ENCODE measurements around the gene SMYD2.

The SMYD2 gene

DNA sequence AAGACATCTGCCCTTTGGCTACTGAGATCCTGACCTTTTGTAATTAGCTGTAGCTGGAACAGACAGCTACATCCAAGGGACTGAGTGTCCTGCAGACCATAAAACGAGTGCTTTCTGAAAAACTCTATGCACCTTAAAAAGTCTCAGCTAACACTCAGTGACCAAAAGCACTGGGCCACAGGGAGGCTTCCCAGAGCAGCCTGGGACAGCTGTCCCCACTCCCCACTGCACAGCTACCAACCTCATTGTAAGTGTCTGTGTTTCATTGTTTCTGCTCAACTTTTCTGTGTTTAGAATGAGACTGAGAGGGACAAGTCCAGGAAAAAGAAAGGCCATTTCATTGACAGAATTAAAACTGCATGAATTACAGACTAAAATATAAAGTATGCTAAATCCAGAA is 80.7 kb downstream of the SMYD2 start:
- DNase-seq (ENCODE audit: low spot score), result no peak

DNA sequence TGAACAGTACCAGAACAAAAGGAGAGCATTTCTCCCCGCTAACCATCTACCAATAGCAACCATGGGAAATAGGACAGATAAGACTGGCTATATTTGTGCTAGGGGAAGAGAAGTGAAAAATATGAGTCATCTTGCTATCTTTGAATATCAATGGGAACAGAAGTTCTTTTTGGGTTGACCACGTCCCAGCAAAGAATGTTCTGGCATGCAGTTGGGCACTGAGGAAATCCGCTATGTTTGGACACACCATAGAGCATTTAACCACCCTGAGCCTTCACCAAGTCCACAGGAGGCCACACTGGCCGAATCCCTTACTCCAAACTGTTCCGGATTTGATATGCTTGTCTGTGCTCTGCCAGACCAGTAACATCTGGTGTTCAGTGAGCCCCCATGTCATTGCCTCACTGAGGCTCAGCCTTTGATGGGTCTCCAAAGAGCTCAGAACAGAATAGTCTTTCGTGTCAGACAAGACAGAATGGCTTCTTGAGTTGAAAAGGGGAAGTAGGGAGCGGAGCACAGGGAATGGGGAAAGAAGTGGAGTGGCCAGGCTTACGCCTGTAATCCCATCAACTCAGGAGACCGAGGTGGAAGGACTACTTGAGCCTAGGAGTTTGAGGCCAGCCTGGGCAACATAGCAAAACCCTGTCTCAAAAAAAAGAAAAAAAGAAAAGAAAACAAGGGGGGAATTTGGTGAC is 81.4 kb downstream of the SMYD2 start:
- DNase-seq (ENCODE audit: low spot score), result no peak

DNA sequence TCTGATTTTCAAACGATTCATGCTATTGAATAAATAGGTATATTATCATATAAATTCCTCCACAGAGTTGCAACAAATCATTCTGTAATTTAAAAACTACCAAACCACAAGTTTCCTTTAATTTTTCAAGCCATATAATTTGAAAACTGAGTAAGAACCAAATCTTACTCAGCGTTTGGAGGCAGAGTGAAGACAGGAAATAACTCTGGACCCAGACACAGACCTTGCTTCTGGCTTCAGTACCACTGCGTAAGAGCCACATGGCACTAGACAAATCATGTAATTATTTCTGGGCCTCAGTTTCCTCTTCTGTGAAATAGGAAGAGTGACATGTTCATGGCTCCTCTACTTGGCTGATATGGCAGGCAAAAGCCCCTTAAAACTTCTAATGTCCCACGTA is 82.4 kb downstream of the SMYD2 start:
- DNase-seq (ENCODE audit: low spot score), result no peak

DNA sequence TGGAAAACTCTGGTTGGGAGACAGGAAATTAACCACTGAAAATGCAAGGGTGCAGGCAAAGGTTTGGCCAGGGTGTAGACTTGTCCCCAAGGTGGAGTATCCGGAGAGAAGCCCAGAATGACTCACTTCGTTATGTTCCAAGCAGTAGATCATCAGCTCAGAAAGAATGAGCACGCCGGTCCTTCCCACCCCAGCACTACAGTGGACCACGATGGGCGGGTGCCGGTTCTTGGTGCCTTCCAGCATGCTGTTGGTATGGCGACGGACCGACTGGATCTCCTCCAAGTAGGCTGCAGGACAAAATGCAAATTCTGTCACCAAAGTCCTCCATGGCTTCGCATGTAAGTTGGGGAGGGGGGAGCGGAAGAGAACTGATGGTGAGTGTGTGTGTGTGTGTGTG is 83.4 kb downstream of the SMYD2 start:
- no peak for DNase-seq (ENCODE audit: low spot score)

DNA sequence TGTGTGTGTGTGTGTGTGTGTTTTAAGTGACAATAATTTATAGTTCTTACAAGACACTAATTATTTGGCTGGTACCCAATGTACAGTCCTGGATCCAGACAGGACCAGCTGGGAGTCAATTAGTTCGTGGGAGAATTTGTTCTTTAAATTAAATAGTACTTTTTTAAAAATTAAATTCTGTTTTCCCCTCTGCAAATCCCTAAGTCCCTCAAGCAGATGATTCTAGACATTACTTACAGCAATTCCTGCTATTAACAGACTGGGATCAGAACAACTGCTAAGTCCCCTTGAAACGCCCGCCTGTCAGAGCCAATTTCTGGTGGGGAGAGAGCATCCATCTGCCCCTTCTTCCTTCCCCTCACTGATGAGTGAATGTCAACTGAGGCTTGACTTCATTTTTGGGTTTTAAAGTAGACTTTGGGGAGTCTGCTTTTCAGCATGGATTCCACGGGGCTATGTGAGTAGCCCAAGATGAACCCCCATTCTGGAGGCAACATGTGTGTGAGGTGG is 83.9 kb downstream of the SMYD2 start:
- DNase-seq (ENCODE audit: low spot score), result no peak

DNA sequence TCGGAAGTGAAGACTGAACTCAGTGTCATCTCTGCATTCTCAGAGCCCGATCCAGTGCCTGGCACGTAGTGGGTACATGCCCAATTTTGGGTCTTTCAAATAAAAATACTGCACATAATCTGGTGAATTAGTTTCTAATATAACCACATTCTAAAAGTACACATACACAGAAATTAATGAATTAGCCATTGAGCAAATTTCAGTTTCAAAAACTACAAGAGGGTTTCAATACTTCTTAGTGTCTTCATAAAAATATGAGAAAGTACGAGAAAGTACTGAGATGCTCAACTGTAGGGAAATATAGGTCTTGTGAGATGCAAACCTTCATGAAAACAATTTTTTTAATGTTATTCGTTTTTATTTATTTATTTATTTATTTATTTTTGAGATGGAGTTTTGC is 86.9 kb downstream of the SMYD2 start:
- no peak for DNase-seq (ENCODE audit: low spot score)

DNA sequence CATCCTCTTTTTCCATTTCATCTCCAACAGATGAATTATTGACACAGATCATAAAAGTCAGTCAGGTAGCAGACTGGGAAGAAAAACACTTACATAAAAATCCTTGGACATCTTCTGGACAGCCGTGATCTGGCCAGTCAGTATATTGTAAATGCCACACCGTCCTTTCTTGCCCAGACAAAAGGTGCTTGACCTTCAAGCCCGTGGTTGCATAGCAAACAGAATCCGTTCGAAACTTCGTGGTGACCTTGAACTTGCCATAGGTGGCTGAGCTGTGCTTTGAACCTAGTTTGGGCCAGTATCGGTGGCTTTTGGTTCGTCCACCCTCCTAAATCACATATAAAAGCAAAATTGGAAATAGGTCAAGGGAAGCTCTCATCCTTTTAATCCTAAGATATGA is 88.4 kb downstream of the SMYD2 start:
- DNase-seq (ENCODE audit: low spot score), result no peak

DNA sequence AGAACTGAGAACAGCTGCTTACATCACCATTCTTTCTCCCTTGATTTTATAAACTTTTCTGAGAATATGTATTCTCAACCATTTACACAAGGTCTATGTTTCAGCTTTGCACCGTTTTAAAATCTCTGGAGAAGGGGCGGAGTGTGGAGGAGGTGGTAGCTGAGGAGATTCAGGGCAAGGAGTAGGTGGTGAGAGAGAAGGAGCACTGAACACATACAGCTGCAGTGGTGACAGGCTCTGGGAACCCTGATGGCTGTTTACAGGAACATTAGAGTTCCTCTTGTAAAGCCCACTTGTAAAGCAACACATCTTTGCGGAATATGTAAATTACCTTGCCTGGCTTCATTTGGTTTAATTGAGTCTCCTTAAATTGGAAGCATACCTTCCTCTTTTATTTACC is 89.7 kb downstream of the SMYD2 start:
- DNase-seq (ENCODE audit: low spot score), result no peak

DNA sequence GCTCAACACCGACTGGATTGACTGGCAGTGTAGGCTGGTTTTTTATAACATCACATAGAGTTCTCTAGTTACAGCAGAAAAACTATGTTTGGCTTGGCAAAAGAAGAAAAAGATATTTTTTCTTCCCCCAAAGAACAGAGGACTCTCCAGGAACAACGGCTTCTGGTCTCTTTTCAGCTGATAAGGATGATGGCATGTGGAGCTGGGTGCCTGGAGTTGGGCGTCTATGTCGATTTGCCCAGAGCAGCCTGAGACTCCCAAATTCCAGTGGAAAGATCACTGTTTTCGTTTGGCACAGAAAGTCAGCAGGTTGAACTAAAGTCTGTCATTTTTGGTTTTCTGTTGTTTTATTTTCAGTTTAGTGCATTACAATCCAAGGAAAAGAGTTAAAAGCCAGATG is 91.1 kb downstream of the SMYD2 start:
- no peak for DNase-seq (ENCODE audit: low spot score)

DNA sequence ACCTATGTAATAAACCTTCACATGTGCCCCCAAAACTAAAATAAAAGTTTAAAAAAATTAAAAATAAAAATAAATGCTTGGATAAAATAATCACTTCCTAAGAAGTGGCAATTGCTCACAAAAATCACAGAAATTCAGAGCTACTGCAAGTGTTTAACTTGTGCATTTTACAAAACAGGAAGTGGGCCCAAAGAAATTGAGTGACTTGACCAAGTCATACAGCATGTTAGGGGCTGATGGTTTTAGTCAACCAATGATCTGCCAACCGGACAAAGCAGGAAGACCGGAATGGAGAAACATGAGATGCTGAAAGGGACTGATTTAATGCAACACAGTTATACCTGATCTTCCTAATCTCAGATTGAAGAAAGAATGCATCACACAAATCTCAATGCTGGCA is 96.5 kb downstream of the SMYD2 start:
- no peak for DNase-seq (ENCODE audit: low spot score)

DNA sequence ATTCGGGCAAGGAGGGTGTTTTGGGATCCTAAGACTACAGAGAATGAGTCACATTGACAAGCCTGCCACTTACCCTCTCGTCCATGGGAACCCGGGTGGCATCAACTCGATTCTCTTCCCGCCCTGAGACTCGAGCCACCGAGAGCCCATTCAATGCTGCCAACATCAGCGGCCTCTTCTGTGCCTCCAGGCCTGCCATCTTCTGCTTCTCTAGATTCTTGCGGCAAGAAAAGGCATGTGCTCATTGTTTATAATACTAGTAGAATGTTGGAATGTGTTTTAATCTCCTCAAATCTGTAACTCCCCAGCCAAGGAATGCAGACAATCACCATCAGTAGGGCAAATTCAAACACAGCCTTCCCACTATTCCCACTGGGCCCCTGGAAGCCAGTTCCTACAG is 96.9 kb downstream of the SMYD2 start:
- DNase-seq (ENCODE audit: low spot score), result no peak

DNA sequence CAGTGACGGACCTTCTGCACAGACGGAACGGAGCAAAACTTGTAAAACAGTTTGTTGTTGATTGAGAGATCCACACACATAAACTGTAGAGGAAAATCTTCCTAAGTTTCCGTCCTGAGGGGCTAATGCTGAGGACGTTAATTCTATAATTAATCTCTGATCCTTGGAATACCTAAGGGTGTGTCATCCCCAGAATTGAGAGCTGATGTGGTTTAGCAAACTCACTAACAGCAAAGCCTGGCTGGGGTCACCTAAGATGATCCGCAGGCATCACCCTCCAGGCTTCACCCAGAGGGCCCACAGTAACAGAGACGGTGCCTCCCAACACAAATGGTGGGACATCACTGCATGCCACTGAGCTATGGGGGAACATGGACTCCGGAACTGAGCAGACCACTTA is 97.5 kb downstream of the SMYD2 start:
- DNase-seq (ENCODE audit: low spot score), result no peak

DNA sequence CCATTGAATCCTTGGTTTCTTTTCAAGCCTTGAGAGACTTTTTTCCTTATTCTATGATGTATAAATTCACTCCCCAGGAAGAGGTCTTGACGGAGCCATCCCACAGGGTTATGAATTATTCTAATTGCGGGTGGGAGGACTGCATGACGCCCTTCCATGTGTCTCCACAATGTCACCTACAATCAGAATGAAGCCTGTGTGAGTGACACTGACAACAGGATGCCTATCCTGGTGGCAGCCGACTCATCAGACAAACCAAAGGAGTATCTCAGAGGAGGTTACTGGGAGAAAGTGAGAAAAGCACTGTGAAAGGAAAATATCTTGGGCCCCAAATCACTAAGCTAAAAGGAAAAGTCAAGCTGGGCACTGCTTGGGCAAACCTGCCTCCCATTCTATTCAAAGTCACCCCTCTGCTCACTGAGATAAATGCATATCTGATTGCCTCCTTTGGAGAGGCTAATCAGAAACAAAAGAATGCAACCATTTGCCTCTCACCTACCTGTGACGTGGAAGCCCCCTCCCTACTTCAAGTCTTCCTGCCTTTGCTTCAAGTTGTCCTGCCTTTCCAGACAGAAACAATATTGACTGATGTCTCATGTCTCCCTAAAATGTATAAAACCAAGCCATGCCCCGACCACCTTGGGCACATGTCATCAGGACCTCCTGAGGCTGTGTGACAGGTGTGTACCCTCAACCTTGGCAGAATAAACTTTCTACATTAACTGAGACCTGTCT is 98.4 kb downstream of the SMYD2 start:
- no peak for DNase-seq (ENCODE audit: low spot score)

DNA sequence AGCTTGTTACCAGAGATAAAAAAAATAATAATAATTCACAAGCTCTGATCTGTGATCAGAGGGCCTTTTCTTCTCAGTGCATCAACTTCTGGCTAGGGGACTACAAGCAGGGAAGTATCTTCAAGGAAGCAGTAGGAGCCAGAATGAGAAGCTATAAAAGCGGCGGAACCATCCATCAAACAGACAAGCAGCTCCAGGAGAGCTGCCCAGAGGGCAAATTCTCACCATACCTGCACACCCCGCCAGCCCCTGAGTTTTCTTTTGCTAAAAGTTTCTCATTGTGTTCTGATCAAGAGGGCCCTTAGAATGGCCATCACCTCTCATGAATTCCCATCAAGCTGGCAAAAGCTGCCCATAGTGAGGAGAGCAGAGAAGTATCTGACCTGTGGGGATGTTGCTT is 99.4 kb downstream of the SMYD2 start:
- no peak for DNase-seq (ENCODE audit: low spot score)

DNA sequence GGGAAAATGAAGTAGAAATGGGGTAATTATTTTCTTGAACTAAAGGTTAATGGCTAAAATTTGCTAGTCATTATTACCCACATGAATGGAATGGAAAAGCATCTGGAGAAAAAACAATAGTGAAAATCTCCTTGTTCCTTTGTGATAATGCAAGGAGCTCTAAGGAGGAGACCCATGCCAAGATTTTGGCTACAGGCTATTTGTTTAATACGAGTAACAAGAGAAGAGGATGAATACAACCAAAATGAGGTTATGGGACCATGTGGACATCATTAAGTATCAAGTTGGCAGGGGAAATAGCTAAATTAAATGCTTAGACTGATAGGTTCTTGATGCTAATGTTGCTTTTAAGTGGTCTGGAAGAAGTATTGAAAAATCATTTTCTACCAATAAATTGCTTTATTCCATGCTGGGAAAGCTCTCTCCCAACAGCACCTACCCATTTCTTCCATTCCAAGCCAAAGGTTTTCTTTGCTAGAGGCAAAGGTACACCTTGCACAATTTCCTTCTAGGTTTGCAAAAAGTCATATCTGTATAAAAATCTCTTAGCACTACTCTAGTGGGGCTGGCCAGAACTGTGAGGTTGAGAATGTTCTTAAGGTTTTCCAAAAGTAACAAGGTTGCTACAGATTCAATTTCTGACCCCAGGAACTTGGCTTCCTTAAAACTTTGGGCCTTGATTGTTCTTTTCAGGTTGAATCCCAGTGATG is 100.2 kb downstream of the SMYD2 start:
- no peak for DNase-seq (ENCODE audit: low spot score)

DNA sequence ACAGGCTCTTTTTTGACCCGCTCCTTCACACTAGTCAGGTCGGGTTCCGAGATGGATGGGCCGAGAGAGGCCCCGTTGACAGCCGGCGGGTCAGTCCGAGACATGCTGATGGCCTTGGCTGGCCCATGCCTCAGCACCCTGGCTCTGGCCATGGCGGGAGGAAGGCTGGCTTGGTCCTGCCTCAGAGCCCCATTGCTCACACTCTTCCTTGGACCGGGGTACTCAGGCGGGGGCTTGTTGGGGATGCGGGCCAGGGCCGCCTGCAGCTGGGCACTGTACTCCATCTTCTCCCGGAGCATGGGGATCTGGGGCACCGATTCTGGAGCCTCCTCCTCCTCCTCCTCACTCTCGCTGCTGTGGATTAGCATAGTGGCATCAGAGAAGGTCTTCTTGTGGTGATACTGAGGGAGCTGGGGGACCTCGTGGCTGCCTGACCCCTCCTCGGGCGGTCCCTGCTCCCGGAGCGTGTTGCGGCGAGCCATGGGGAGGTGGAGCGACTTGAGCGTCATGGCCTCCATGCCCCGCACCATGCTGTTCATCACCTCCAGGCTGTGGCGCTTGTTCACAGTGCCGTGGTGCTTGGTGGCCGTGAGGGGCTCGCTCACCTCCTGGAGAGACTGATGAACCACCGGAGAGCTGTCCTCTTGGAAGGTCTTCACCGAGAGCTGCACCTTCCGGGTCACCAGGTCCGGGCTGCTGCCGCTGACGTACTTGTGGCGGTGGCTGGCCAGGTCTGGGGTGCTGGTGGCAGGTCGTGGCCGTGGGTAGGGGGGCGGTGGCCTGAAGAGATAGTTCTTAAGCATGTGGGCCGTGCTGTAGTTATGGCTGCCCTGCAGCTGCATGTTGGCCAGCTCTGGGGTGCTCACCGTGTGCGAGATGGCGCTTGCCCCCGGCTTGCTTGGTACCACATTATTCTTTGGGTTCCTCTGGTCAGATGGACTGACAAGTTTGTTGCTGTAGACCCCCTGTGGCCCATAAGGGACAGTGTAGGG is 102.7 kb downstream of the SMYD2 start:
- DNase-seq (ENCODE audit: low spot score), result no peak

DNA sequence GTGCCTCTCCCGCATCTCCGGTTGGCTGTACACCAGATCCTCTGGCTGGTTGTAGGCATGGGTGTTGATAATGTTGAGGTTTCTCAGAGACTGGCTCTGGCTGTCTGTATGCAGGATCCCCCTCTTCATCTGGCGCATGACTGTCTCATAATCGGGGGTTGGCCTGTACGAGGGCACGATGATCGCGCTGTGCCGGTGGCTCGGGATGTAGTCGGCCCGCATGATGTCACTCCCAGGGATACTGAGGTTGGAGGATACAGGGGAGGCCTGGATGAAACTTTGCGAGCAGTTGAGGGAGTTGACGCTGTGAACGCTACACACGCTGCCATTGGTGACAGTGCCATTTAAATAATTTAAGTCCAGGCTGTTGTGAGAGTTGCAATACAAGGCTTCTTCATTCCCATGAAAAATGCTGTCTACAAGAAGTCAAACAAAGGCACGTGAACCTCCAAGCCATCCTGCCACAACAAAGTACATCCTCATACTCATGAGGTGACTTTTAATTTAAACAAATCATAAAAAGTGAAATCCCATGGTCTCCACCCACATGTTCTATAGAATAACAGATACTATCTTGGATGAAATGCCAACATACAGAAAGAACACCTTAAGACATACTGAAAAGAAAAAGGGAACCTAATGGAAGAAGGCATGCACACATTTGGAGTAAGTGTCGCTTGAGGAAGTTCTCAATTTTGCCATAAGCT is 103.6 kb downstream of the SMYD2 start:
- DNase-seq (ENCODE audit: low spot score), result no peak

DNA sequence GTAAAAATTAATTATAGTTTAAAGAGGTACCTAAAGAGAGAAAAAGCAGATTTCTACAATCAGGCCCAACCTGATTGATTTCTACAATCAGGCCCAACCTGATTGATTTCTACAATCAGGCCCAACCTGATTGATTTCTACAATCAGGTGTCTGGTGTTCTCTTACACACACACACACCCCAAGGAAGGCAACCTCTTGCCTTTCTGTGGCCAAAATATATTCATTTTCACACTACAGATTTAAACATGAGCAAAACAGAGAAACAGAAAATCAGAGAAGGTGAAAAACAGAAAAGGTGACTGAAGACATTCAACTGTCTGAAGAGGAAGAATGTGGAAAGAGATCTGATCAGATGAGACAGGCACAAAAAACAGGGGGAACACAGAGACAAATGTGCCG is 104.5 kb downstream of the SMYD2 start:
- no peak for DNase-seq (ENCODE audit: low spot score)

DNA sequence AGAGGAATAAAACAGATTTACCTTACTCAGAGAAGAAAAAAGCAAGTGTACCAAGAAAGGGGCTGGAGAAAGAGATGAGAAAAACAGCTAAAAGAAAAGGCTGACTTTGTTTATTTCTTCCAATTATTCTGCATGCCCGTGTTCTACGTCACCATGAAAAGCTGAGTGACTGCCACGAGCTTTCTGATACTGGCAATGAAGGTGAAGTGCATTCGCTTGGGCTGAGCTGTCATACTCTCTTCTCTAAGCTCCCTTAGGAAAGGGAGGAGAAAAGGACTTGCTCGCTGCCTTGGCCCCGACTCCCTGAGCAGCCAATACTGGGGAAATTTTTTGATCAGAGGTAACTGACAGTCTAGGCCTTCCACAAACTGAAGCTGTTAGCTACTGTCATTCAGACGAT is 105.4 kb downstream of the SMYD2 start:
- DNase-seq (ENCODE audit: low spot score), result no peak
